H1 (cell line): ENCODE measurements around the gene GLRX5.

ENCODE experiments used
- EP300 ChIP-seq, 2 experiments: IDR thresholded peaks; 1 replicate in 1 of 2; 2 replicates in 1 of 2; pipeline ENCODE4 v1.6.1; 2011 to 2012; ENCODE audit warnings: low read depth in 2 of 2, low read length in 2 of 2, mild to moderate bottlenecking in 2 of 2, borderline replicate concordance in 1 of 2, inconsistent platforms in 1 of 2, moderate library complexity in 1 of 2
- EZH2 ChIP-seq: fragments of 200-600 bp; sonication (generic); IDR thresholded peaks from 2 replicates; pipeline ENCODE4 v1.7.1; 2012; ENCODE audit warnings: low read depth, mild to moderate bottlenecking, moderate library complexity, low read length, inconsistent platforms; ENCODE audit not compliant: severe bottlenecking
- HDAC2 ChIP-seq, 2 experiments: fragments of 300-600 bp in 1 of 2; sonication (generic) in 1 of 2; IDR thresholded peaks; 2 replicates each; pipeline ENCODE4 v1.6.1; 2011 to 2012; ENCODE audit warnings: low read depth in 2 of 2, low read length in 2 of 2, mild to moderate bottlenecking in 2 of 2, moderate library complexity in 2 of 2, borderline replicate concordance in 1 of 2, inconsistent platforms in 1 of 2
- MAFK ChIP-seq: IDR thresholded peaks from 2 replicates; pipeline ENCODE4 v1.6.1; 2012; ENCODE audit warnings: low read depth, mild to moderate bottlenecking, improper control_type of control experiment, low read length
- NRF1 ChIP-seq: IDR thresholded peaks from 2 replicates; pipeline ENCODE4 v1.6.1; 2011; ENCODE audit warnings: mild to moderate bottlenecking, low read depth, low read length, improper control_type of control experiment
- POLR2AphosphoS5 ChIP-seq: IDR thresholded peaks from 2 replicates; pipeline ENCODE4 v1.6.1; 2011; ENCODE audit warnings: low read depth, low read length
- TAF1 ChIP-seq: IDR thresholded peaks from 2 replicates; pipeline ENCODE4 v1.6.1; 2011; ENCODE audit warnings: mild to moderate bottlenecking, low read depth, low read length
- TF ChIP-seq, protein P1 (sequence below): IDR thresholded peaks from 2 replicates; pipeline ENCODE4 v1.6.1; 2012; ENCODE audit warnings: low read length, inconsistent platforms
- TF ChIP-seq, protein P2 (sequence below), 3 experiments: IDR thresholded peaks; 1 replicate in 2 of 3; 2 replicates in 1 of 3; pipeline versions ENCODE4 v1.5.1 to v1.6.1; 2011; ENCODE audit warnings: low read length in 3 of 3, mild to moderate bottlenecking in 3 of 3, inconsistent platforms in 2 of 3, low read depth in 1 of 3, moderate library complexity in 1 of 3; ENCODE audit not compliant: insufficient read depth in 1 of 3; ENCODE audit errors: control extremely low read depth in 1 of 3
- TF ChIP-seq, protein P3 (sequence below): IDR thresholded peaks from 2 replicates; pipeline ENCODE4 v1.6.1; 2012; ENCODE audit warnings: inconsistent platforms

DNA sequence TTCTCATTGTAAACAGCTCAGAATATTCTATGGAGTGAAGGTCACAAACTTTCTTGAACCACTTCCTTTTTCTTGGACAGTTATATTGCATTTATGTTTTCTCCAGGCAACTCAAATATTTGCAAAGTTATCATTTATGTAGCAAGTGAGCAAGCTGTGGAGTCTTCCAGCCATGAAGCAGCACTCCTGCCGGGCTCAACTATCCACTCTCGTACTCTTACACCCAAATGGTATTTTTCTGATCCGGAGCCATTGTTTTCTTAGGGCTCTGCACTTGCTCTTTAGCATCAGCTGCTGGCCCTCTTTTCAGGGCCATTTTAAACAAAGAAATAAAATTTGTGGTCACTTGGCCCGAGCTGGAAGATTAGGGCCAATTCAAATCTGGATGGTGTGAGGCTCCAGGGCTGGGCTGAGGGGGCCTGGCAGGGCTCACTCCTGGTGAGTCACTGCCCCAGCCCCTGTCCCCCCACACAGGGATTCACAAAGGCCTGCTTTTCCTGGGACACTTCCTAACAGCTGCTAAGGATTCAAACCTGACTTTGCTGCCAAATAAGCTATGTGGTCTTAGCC lies 38.1 kb upstream of the GLRX5 start:
- TF ChIP-seq, protein P1, sequence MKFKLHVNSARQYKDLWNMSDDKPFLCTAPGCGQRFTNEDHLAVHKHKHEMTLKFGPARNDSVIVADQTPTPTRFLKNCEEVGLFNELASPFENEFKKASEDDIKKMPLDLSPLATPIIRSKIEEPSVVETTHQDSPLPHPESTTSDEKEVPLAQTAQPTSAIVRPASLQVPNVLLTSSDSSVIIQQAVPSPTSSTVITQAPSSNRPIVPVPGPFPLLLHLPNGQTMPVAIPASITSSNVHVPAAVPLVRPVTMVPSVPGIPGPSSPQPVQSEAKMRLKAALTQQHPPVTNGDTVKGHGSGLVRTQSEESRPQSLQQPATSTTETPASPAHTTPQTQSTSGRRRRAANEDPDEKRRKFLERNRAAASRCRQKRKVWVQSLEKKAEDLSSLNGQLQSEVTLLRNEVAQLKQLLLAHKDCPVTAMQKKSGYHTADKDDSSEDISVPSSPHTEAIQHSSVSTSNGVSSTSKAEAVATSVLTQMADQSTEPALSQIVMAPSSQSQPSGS = no peak
- TF ChIP-seq EP300 (IDR thresholded peaks at IDR 0.05; ENCODE audit: borderline replicate concordance in 1 of 2, low read depth in 2 of 2, low read length in 2 of 2) (no peak), EZH2 (no peak), POLR2AphosphoS5 (no peak), HDAC2 (IDR thresholded peaks at IDR 0.05; ENCODE audit: borderline replicate concordance in 1 of 2, low read depth in 2 of 2, low read length in 2 of 2) (no peak), NRF1 (no peak), MAFK (no peak), TAF1 (no peak)
- TF ChIP-seq, protein P2, sequence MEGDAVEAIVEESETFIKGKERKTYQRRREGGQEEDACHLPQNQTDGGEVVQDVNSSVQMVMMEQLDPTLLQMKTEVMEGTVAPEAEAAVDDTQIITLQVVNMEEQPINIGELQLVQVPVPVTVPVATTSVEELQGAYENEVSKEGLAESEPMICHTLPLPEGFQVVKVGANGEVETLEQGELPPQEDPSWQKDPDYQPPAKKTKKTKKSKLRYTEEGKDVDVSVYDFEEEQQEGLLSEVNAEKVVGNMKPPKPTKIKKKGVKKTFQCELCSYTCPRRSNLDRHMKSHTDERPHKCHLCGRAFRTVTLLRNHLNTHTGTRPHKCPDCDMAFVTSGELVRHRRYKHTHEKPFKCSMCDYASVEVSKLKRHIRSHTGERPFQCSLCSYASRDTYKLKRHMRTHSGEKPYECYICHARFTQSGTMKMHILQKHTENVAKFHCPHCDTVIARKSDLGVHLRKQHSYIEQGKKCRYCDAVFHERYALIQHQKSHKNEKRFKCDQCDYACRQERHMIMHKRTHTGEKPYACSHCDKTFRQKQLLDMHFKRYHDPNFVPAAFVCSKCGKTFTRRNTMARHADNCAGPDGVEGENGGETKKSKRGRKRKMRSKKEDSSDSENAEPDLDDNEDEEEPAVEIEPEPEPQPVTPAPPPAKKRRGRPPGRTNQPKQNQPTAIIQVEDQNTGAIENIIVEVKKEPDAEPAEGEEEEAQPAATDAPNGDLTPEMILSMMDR (IDR thresholded peaks at IDR 0.05; ENCODE audit: control extremely low read depth in 1 of 3, insufficient read depth in 1 of 3, low read depth in 1 of 3, low read length in 3 of 3) = no peak
- TF ChIP-seq, protein P3, sequence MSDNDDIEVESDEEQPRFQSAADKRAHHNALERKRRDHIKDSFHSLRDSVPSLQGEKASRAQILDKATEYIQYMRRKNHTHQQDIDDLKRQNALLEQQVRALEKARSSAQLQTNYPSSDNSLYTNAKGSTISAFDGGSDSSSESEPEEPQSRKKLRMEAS = no peak
